ENCODE results near the gene MAPRE2.

The MAPRE2 gene

DNA sequence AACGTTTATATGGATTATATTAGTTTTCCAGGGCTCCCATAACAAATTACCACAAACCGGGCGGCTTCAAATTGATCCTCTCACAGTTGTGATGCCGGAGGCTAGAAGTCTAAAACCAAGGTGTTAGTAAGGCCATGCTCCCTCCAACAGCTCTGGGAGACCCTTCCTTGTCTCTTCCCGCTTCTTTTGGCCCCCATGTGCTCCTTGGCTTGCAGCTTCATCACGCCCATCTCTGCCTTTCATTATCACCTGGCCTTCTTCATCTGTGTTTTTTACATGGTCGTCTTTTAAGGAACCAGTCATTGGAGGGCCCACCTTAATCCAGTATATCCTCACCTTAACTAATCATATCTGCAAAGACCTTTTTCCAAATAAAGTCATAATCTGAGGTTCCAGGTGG is 13.9 kb downstream of the MAPRE2 start:
- no peak overlapping the region for H3K27ac ChIP-seq
- TF ChIP-seq, protein P1, sequence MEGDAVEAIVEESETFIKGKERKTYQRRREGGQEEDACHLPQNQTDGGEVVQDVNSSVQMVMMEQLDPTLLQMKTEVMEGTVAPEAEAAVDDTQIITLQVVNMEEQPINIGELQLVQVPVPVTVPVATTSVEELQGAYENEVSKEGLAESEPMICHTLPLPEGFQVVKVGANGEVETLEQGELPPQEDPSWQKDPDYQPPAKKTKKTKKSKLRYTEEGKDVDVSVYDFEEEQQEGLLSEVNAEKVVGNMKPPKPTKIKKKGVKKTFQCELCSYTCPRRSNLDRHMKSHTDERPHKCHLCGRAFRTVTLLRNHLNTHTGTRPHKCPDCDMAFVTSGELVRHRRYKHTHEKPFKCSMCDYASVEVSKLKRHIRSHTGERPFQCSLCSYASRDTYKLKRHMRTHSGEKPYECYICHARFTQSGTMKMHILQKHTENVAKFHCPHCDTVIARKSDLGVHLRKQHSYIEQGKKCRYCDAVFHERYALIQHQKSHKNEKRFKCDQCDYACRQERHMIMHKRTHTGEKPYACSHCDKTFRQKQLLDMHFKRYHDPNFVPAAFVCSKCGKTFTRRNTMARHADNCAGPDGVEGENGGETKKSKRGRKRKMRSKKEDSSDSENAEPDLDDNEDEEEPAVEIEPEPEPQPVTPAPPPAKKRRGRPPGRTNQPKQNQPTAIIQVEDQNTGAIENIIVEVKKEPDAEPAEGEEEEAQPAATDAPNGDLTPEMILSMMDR (conservative IDR thresholded peaks at IDR 0.05; ENCODE audit: low read depth), result no peak
- DNase-seq (ENCODE audit: low spot score), result no peak
- POLR2A ChIA-PET (ENCODE audit: low non-redundant PET), result no interaction called here
- CTCF ChIA-PET, result no interaction called here

DNA sequence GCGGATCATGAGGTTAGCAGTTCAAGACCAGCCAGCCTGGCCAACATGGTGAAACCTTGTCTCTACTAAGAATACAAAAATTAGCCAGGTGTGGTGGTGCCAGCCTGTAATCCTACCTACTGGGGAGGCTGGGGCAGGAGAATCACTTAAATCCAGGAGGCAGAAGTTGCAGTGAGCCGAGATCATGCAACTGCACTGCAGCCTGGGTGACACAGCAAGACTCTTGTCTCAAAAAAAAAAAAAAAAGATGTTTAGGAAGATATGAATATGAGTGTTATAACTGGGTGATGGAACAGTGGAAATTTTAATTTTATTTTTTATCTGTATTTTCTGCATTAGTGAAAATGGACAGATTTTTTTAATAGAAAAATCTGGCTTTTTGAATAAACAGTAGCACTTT is 14.5 kb downstream of the MAPRE2 start:
- DNase-seq (ENCODE audit: low spot score), result no peak
- ChIA-PET POLR2A (ENCODE audit: low non-redundant PET) (no interaction called here), CTCF (no interaction called here)
- no peak overlapping the region for H3K27ac ChIP-seq
- TF ChIP-seq, protein P1 (conservative IDR thresholded peaks at IDR 0.05; ENCODE audit: low read depth), result no peak

DNA sequence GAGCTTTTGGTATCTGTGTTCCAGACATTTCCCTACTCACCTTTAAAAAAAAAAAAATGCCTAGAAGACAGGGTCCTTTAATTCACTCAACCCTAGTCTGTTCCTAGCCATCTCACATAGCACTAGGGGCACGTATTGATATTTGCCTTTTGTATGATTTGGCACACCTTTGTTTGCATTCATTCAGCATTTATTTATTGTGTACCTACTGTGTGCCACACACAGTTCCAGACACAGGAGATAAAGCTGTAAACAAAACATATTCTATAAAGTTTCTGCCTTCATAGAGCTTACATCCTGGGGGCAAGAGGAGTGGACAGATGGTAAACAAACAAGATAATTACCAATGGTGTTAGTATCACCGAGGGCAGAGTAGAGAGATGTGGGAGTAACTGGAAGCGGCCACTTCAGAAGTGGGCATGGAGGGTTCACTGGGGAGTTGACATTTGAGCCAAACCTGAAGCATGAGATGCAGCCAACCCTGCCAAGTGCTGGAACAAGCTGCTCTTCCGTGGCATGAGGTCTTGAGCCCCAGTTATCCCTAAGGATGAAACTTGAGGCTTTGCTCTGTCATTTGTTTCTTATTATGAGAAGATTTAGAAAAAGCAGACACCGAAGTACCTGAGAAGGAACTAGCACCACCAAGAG is 18.2 kb downstream of the MAPRE2 start:
- DNase-seq (ENCODE audit: low spot score), result no peak
- TF ChIP-seq, protein P1 (conservative IDR thresholded peaks at IDR 0.05; ENCODE audit: low read depth), result no peak
- H3K27ac ChIP-seq, result no peak overlapping the region
- ChIA-PET POLR2A (ENCODE audit: low non-redundant PET) (no interaction called here), CTCF (no interaction called here)

DNA sequence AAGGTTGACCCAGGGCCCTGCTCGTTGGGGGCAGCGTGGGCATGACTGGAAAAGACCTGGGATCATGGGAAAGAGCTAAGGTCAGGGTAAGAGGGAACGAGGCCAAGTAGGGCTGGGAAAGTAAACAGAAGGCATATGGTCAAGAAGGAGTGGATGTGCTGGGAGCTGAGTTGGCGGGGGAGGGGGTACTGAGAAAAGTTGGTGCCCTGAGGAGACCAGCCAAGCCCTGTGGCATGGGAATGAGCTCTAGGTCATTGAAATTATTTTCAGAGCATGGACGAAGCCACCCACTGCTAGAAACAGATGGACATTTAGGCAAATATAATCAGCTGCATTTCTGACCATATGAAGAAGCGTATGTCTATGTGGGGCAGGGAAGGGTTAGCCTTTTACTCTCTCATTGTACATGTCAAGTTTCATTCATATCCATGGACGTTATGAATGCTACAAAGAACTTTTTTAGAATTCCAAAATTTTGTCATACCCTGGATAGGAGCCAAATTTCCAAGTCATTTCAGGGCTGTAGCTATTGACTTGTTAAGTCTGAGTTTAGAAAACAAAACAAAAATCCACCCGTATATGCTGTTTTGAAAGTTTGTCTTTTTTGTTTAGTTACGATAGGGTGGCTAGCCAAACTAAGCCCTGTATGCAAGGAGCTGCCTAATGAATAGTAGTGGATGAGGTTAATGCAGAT is 19.1 kb downstream of the MAPRE2 start:
- ChIA-PET POLR2A (ENCODE audit: low non-redundant PET) (no interaction called here), CTCF (no interaction called here)
- DNase-seq (ENCODE audit: low spot score), result no peak
- TF ChIP-seq, protein P1 (conservative IDR thresholded peaks at IDR 0.05; ENCODE audit: low read depth), result no peak
- no peak overlapping the region for H3K27ac ChIP-seq

DNA sequence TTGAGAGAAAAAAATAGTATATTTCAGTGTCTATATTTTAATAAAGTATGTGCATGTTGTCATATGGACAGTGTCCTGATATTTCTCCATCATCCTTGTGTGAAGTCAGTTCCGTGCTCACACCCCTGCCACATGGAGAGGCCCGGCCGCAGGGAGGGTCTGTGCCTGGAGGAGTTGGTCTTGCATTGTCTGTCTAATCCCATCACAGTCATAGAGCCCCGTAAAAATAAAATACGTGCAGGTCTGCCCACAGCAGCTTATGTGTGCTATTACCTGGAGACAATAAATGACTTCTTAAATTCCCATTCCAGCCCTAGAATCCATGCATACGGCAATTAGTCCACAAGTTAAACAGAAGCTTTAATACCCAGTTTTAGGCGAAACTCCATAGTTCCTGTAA is 20.1 kb downstream of the MAPRE2 start:
- ChIA-PET CTCF (no interaction called here), POLR2A (ENCODE audit: low non-redundant PET) (no interaction called here)
- TF ChIP-seq, protein P1 (conservative IDR thresholded peaks at IDR 0.05; ENCODE audit: low read depth), result no peak

DNA sequence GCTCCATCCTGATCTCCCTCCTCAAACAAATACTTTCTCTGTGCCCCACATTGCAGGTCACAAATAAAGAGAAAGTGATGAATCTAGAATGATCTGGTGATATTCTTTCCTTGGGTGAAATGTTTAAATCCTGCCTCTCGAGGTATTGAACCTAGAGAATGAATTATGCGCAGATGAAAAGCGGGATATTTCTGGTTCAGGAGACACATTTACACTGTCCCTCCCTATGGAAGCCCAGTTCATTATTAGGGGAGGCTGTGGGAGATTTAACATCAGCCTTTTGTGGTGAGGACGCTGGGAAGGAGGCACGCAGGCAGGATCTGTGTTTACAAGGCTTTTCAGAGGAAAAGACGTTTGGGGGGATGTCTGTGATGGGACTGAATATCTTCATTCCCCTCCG is 20.6 kb downstream of the MAPRE2 start:
- ChIA-PET CTCF (no interaction called here), POLR2A (ENCODE audit: low non-redundant PET) (no interaction called here)
- TF ChIP-seq, protein P1 (conservative IDR thresholded peaks at IDR 0.05; ENCODE audit: low read depth), result no peak
- no peak overlapping the region for H3K27ac ChIP-seq
- DNase-seq (ENCODE audit: low spot score), result no peak

More for the DNA sequence above, 20.1 kb downstream of the MAPRE2 start:
- DNase-seq (ENCODE audit: low spot score), result no peak
- H3K27ac ChIP-seq, result no peak overlapping the region

Measured in RWPE1 (cell line).